Keratinocyte (primary cell): Measurements from ENCODE around the gene SHC1. TPM values are rescaled to one million over a fixed set of nuclear protein-coding genes. Genes with fewer than 3 reads are reported as not detected.

Experiments used
- DNase-seq: peaks from one replicate; pipeline ENCODE4 v3.0.0-alpha.2; 2011; ENCODE audit warnings: low read depth, missing footprints, low spot score
- FAIRE-seq: peaks from 2 replicates; lab custom pipeline; 2011; peaks lifted over from hg19 to GRCh38; lab: Jason Lieb, UNC
- H2AFZ ChIP-seq: 2 replicates; pipeline ENCODE4 v1.6.0; 2012; ENCODE audit warnings: low read length, control low read depth, inconsistent platforms; ENCODE audit not compliant: control insufficient read depth
- H3K27ac ChIP-seq: 2 replicates; pipeline ENCODE4 v1.5.1; 2011; ENCODE audit warnings: low read length; ENCODE audit not compliant: control insufficient read depth, insufficient read depth
- H3K27me3 ChIP-seq: 3 replicates; pipeline ENCODE4 v1.6.0; 2011; ENCODE audit warnings: low read length; ENCODE audit not compliant: control insufficient read depth, insufficient read depth; ENCODE audit errors: extremely low read depth
- H3K36me3 ChIP-seq, 2 experiments: 2 replicates in 1 of 2; 3 replicates in 1 of 2; pipeline ENCODE4 v1.5.1; 2011; ENCODE audit warnings: low read length in 2 of 2, mild to moderate bottlenecking in 1 of 2; ENCODE audit not compliant: control insufficient read depth in 2 of 2, insufficient read depth in 2 of 2; ENCODE audit errors: extremely low read depth in 1 of 2
- H3K4me1 ChIP-seq: 3 replicates; pipeline ENCODE4 v1.5.1; 2011; ENCODE audit warnings: low read length; ENCODE audit not compliant: control insufficient read depth, insufficient read depth; ENCODE audit errors: extremely low read depth
- H3K4me2 ChIP-seq: 3 replicates; pipeline ENCODE4 v1.6.0; 2011; ENCODE audit warnings: low read depth, low read length; ENCODE audit not compliant: control insufficient read depth, insufficient read depth; ENCODE audit errors: extremely low read depth
- H3K4me3 ChIP-seq, 3 experiments: fragments of 200-600 bp in 1 of 3; sonication (generic) in 1 of 3; 2 replicates in 2 of 3; 3 replicates in 1 of 3; pipeline ENCODE4 v1.5.1; 2011 to 2016; ENCODE audit warnings: low read length in 3 of 3, mild to moderate bottlenecking in 3 of 3, control low read depth in 2 of 3, inconsistent platforms in 1 of 3, low read depth in 1 of 3, mixed read lengths in 1 of 3, mixed run types in 1 of 3, moderate library complexity in 1 of 3; ENCODE audit not compliant: control insufficient read depth in 2 of 3, insufficient read depth in 2 of 3; ENCODE audit errors: extremely low read depth in 1 of 3
- H3K79me2 ChIP-seq: 2 replicates; pipeline ENCODE4 v1.6.0; 2012; ENCODE audit warnings: low read length; ENCODE audit not compliant: control insufficient read depth, insufficient read depth
- H3K9ac ChIP-seq: 3 replicates; pipeline ENCODE4 v1.6.0; 2011; ENCODE audit warnings: low read length; ENCODE audit not compliant: control insufficient read depth, insufficient read depth; ENCODE audit errors: extremely low read depth
- H3K9me1 ChIP-seq: 3 replicates; pipeline ENCODE4 v1.6.0; 2011; ENCODE audit warnings: low read length; ENCODE audit not compliant: control insufficient read depth, insufficient read depth; ENCODE audit errors: extremely low read depth
- H3K9me3 ChIP-seq: 2 replicates; pipeline ENCODE4 v1.5.1; 2012; ENCODE audit warnings: low read depth, low read length; ENCODE audit not compliant: control insufficient read depth
- H4K20me1 ChIP-seq: 3 replicates; pipeline ENCODE4 v1.6.0; 2011; ENCODE audit warnings: low read length; ENCODE audit not compliant: control insufficient read depth, insufficient read depth; ENCODE audit errors: extremely low read depth
- CTCF ChIP-seq, 3 experiments: IDR thresholded peaks in 1 of 3; conservative IDR thresholded peaks in 1 of 3; optimal IDR thresholded peaks in 1 of 3; 2 replicates in 2 of 3; 3 replicates in 1 of 3; pipeline versions ENCODE3 to v1.5.1; 2011; ENCODE audit warnings: low read length in 3 of 3, mild to moderate bottlenecking in 3 of 3, moderate library complexity in 2 of 3, control low read depth in 1 of 3, inconsistent platforms in 1 of 3; ENCODE audit not compliant: insufficient read depth in 2 of 3; ENCODE audit errors: extremely low read depth in 1 of 3
- EZH2 ChIP-seq: IDR thresholded peaks from one replicate; pipeline ENCODE4 v1.6.1; 2012; ENCODE audit warnings: inconsistent platforms, mild to moderate bottlenecking, low read length, moderate library complexity
- dilution Hi-C: fragments of 300-500 bp; cut with MboI; formaldehyde crosslinking; loops from one replicate; pipeline ENCODE4 v1.7.0; 2020; ENCODE audit warnings: low sequenced_read_pairs; ENCODE audit not compliant: extremely low pct_ligation_motif_present
- polyA plus RNA-seq, 5 experiments: library from polyadenylated mRNA; depleted of rRNA in 3 of 5; stranded (reverse) in 3 of 5; stranded (forward) in 1 of 5; unstranded in 1 of 5; fragments of >200 nt; gene quantifications; 1 replicate in 1 of 5; 2 replicates in 3 of 5; 3 replicates in 1 of 5; pipeline versions ENCODE4 v1.2.1 to v1.2.3, GENCODE V29; 2011 to 2012; ENCODE audit warnings: missing spikeins in 2 of 5, low read depth in 1 of 5, low replicate concordance in 1 of 5

The SHC1 gene
- polyA plus RNA-seq, 1 donor (not counting 4 experiments of a cell fraction or from before 2014, with no cell fraction given) = 245 TPM

- peak within 1 kb of the TSS; percentile 96 for H3K4me2 ChIP-seq
- H3K4me1 ChIP-seq = peaks cover 31% of the 10 kb centered on the region
- H3K79me2 ChIP-seq = no peaks in the 10 kb centered on the region
- H3K27me3 ChIP-seq = no peaks in the 10 kb centered on the region
- H3K9ac ChIP-seq = peak within 1 kb of the TSS; percentile 99
- peak within 1 kb of the TSS; percentile 99 for H2AFZ ChIP-seq
- H3K27ac ChIP-seq = peak within 1 kb of the TSS; percentile 100
- peak; percentile 9 for FAIRE-seq
- TF ChIP-seq CTCF (optimal IDR thresholded peaks at IDR 0.05 in 1 of 3, IDR thresholded peaks at IDR 0.05 in 1 of 3, conservative IDR thresholded peaks at IDR 0.05 in 1 of 3; ENCODE audit: extremely low read depth in 1 of 3, insufficient read depth in 2 of 3, low read length in 3 of 3) (peak; percentile 18 to 72 (median 26)), EZH2 (no peak)
- no peaks in the 10 kb centered on the region for H3K36me3 ChIP-seq
- no peaks in the 10 kb centered on the region for H3K9me1 ChIP-seq
- H3K9me3 ChIP-seq = no peaks in the 10 kb centered on the region
- peak within 1 kb of the TSS; percentile 57 to 85 (median 80) for H3K4me3 ChIP-seq
- no peaks in the 10 kb centered on the region for H4K20me1 ChIP-seq
- DNase-seq = peak; percentile 79
- dilution Hi-C loops = no loop called here
Observed at GRCh38 chr1:154936555-154937084, 33.9 kb downstream of the SHC1 start, which contains the start of gene PMVK. Gene PMVK, minus strand, starts transcription at chr1:154936719. Its CDS starts 34 bp downstream, at chr1:154936685.

GRCh38 chr1:154935749-154936554, 34.6 kb downstream of the SHC1 start:
- no peaks in the 10 kb centered on the region for H3K27me3 ChIP-seq
- peak overlapping the region; percentile 57 to 85 (median 80) for H3K4me3 ChIP-seq
- peaks cover 32% of the 10 kb centered on the region for H3K4me1 ChIP-seq
- H3K4me2 ChIP-seq = peak overlapping the region; percentile 96
- no peaks in the 10 kb centered on the region for H3K9me3 ChIP-seq
- dilution Hi-C loops = no loop called here
- TF ChIP-seq EZH2 = no peak
- TF ChIP-seq CTCF (optimal IDR thresholded peaks at IDR 0.05 in 1 of 3, IDR thresholded peaks at IDR 0.05 in 1 of 3, conservative IDR thresholded peaks at IDR 0.05 in 1 of 3; ENCODE audit: extremely low read depth in 1 of 3, insufficient read depth in 2 of 3, low read length in 3 of 3) = no peak
- no peaks in the 10 kb centered on the region for H3K79me2 ChIP-seq
- H3K27ac ChIP-seq = peak overlapping the region; percentile 100
- H4K20me1 ChIP-seq = no peaks in the 10 kb centered on the region
- DNase-seq = no peak
- no peak for FAIRE-seq
- H2AFZ ChIP-seq = peak overlapping the region; percentile 99
- peak overlapping the region; percentile 99 for H3K9ac ChIP-seq
- H3K9me1 ChIP-seq = no peaks in the 10 kb centered on the region
- no peaks in the 10 kb centered on the region for H3K36me3 ChIP-seq
